Ramos (cell line): Measurements from ENCODE around the gene COMMD10.

ENCODE experiments used
- in situ Hi-C: fragments of 300-500 bp; cut with MboI; formaldehyde crosslinking; loops from one replicate; pipeline ENCODE4 v1.14.3; 2022; ENCODE audit warnings: low sequenced_read_pairs; ENCODE audit not compliant: unreplicated experiment

The COMMD10 gene

DNA sequence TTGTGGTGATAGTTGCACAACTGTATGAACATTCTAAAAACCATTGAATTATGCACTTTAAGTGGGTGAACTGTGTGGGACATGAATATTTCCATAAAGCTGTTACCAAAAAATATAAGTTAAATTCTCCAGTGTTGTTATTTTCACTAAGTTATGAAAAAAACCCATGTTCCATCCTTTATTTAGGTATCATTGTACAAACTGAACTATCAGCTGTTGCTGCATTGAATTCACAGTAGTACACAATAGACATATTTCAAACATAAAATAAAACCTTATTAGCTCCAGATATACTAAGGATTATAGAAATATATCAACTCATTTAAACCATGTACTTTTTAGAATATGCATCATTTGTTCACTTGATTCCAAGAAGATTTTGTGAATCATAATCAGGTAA lies 192.1 kb downstream of the COMMD10 start:
- in situ Hi-C loops, result no loop called here

DNA sequence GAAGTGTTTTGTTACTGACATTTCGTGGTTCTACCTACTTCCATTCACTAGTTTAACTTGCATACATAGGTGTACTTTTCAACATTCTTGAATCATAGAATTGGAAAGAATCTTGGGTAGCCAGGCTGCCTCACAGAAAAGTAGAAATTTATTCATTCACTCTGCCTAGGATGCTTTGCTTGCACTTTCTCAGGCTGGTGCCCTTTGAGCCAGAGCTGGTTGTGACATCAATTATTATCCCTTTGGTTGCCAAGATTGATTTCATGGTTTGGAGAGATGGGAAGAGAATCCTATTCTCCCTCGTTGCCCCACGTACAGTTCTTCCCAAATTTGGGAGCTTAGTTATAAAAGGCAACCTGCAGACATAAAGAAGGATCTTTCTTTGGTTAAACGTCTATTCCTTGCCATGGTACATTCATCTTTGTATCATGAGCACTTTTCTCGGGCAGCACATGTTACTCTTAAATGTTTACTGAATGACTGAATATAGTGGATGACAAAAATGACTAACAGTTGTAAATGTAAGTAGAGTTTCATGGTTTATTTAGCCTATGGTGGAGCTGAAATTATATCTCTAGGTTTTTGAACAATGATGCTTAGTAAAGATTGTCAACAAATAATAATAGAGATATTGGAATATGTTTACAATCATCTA lies 195.5 kb downstream of the COMMD10 start:
- in situ Hi-C loops, result no loop called here

DNA sequence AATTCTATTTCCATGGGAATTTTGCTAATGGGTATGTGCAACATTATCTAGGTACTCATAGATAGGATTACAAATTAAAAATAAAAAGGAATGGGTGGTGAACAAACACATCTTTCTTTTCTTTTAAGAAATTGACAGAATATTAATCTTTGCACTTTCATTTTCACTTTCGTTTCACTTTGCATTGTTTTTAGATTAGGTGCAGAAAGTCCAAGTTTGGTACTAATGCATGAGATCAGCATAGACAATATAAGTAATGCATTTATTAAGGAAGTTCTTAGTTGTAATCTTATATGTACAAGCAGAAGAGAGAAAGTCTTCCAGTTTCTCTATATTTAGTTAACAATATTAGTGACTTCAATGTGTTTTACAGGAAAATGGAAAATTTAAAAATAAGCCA lies 196.5 kb downstream of the COMMD10 start:
- in situ Hi-C loops, result no loop called here

DNA sequence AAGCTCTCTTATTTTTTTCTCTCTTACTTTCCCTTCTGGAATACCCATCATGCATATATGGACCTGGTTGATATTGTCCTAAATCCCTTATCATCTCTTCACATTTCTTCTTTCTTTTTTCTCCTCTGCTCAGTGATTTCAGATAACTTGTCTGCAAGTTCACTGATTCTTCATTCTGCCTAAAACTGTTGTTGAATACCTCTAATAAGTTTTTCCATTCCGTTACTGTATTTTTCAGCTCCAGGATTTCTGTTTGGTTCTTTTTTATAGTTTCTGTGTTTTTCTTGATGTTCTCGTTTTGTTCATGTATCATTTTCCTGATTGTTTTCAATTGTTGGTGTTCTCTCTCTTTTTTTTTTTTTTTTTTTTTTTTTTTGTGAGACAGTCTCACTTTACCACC lies 203.7 kb downstream of the COMMD10 start:
- in situ Hi-C loops, result no loop called here

DNA sequence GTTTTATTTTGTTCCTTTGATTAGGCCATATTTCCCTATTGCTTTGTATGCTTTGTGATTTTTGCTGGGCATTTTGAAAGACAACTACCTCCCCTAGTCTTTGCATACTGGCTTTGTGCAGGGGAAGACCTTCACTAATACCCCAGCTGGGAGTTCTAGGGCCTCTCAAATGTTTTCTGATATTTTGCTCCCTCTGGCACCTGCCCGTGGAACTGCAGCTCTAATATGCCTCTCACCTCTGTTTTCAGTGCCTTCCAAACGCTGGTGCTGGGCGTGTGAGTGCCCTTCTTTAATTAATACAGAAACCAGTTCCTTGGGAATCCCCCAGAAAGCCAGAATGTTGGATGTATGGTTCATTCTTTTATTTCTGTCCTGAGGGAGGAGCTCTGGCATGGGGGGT lies 204.5 kb downstream of the COMMD10 start:
- in situ Hi-C loops, result no loop called here

DNA sequence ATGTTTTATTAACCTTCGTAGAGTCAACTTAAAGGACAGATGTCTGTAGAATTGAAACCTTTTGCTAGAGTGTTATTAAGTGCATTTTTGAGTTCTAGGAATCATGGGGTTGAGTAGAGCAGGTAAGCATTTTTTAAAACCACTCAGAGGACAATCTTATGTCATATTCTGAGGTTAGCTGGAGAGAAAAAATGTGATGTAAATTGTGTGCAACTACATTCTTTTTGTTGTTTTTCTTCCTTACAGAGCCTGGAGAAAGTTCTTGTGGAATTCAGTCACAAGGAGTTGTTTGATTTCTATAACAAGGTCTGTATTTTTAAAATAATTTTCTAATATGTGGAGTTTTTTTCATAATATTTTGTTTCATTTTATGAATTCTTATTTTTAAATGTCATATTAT lies 206.4 kb downstream of the COMMD10 start:
- in situ Hi-C loops, result no loop called here

DNA sequence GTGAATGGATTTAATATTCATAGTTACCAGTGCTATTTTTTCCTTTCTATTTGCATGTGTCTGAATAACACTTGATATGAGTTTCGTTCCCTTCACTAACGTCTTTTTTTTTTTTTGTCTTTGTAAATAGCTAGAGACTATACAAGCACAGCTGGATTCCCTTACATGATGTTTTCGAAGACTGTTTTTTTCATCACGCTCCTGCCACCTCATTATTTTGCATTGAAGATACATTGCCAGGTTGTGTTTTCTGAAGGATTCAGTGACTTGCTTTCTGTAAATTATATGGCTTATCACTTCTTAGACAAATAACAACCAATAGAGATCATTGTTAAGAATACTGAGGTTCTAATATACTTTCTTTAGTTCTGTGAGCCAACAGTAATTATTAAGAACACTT lies 207.5 kb downstream of the COMMD10 start:
- in situ Hi-C loops, result no loop called here

DNA sequence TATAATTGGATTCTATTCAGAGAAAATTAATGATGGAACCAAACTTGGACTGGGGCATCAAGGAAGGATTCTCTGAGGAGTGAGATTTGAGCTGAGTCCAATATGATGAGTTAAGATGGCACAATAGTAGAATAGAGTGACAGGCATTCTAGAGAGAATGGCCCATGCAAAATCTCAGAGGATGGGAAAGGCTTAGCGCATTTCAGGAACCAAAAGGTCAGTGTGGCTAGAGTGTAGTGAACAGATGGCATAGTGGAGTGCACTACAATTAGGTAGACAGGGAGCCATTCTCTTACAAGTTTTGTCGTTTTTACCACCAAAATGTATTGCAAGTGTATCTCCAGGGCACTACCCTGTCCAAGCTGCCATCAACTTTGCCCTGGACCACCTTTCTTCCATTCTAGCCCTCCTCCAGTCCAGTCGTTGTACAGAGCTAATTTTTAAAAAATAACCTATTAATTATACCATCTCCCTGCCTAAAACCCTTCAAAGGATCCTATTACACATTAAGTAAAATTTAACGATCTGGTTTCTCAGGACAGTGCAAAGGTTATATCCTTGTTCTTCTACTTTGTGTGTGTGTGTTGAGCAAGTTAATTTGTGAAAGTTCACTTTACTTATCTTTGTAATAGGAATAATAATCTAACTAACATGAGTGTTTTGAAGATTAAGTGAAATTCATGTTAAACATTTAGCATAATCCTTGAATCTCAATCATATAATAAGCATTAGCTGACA lies 211.7 kb downstream of the COMMD10 start:
- in situ Hi-C loops, result no loop called here

DNA sequence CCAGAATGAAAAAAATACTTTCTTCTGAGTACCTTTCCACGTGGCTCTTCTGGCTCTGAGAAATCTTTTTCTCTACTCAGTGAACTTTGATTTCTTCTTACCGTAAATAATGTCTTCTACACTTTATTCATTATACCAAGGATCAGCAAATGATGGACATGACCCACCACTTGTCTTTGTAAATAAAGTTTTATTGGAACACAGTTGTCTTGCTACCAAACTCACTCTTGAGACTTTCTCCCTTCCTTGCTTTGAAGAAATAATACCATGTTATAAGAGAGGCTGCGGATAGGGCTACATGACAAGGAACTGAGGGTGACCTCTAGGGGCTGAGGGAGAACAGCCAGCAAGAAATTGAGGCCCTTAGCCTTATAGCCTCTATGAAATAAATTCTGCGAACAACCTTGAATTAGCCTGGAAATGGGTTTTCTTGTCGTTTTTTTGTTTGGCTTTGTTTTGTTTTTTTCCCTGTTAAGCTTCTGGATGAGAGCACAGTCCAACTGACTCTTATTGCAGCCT lies 212.5 kb downstream of the COMMD10 start:
- in situ Hi-C loops, result no loop called here

DNA sequence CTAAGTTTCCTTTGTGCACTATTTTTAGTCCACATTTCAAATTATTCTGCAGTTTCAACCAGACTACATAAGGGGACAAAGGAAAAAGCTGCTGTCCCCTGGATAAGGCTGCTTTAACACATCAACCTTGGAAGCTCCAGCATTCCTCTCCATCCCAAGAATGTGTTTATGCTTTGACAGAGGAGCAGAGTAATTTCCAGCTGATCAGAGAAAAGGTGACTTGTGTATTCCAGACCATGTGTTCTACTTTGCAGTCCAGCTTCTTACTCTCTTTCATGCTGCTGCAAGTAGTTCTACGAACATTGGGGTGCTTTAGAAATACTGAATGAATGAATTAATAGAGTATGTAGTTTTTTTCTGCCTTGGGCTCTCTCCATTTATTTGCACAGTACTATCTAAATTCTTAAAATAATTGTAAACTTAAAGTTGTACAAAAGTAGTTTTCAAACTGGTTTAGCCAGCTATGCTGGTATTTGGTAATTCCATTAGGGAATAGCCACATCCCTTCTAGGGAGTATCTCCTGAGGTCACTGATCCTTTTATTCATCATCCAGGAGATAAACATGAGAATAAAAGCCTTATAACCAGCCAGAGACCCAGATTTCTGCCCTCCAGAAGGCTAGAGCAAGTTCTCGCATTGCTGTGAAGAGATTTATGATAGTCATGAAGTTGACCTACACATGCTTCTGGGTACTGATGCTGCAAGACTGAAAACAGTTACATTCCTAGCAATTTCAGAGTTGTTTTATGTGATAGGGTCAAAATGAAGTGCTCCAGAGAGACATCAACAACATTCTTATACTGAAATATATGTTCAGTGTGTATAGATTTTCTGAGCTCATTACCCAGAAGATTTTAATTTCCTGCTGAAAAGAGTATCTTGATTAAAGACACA lies 215.2 kb downstream of the COMMD10 start:
- in situ Hi-C loops, result no loop called here

DNA sequence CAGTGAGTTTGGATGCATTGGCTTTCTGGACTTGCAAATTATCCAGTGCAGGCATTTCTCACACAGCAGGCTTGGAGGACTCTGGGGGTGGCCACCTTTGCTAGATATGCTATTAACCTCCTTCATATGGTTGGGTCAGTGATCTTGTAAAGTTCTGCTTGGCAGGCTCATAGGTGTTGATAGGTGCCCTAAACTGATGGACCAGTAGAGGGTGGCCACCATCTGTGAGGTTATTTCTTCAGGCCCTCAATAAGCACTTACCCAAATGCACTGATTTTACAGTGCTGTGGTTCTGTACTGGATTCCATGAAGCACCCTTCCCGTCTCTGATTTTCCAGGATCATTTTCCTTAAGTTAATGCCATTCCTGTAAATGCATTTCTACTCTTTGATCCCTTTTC lies 216.3 kb downstream of the COMMD10 start:
- in situ Hi-C loops, result no loop called here

DNA sequence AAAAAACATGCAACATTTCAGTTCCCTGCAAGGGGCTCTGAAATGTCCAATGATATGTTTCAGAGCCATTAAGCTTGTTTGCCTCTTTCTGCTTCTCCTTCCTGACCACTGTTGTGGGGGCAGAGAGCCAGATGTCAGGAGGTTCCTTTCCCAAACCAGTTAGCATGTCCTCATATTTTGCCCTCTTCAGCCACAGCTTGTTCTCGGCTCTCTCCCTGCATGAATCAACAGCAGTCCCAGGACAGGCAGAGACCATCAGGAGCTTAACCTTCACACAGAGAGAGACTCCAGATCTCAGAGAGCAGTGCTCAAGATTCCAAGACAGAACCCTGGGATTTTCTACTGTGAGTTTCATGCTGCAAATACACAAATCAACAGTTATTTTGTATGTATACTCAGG lies 218.5 kb downstream of the COMMD10 start:
- in situ Hi-C loops, result no loop called here

DNA sequence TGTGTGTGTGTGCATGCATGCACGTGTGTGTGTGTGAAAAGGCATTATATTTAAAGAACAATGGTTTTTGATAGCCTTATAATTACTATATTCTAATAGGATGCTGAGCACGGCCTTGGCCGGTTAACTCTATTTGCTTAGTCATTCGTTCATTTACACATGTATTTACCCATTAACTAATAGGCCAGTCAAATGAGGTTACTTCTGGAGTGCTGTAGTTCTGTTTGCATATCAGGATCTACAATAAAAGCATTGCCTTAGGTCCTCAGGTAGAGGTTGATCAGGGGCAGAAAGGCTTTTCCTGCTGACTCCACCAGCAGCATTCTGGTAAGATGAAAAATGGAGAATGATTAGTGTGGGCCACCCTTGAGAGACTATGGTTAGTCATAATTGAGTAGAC lies 219.0 kb downstream of the COMMD10 start:
- in situ Hi-C loops, result no loop called here

DNA sequence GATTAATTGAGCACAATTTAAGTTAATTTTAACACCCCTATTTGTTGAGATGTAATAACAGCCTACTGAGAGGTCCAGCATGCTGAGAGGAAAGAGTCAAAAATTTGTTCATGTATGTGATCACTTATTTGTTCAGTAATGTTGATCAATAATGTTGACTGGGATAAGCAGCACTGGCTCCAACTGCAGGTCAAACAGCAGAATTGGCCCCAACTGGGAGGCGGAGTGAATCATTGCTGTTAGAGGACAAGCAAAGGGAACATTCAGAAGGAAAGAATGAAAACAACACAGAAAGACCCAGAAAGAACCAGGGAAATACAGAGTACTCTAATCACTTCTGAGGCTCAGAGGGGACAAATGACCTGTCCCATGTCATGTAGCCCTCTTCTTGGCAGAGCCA lies 221.1 kb downstream of the COMMD10 start:
- in situ Hi-C loops, result no loop called here

DNA sequence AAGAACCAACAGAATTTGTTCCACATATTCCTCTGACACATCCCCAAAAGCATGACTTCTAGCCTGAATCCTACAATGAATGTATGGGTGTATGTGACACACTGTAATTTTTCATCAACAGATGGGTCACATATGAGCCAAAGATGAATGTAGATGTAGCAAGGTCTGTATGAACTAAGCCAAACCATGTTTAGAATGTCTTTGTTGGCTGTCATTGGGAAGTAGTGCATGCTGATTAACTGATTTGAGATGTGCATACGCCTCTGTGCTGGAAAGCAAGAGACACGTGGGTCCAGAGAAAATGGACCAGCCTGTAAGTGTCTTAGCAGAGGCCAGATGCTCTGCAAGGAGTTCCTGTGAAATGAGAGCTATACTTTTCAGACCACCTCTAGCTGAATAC lies 222.0 kb downstream of the COMMD10 start:
- in situ Hi-C loops, result no loop called here

DNA sequence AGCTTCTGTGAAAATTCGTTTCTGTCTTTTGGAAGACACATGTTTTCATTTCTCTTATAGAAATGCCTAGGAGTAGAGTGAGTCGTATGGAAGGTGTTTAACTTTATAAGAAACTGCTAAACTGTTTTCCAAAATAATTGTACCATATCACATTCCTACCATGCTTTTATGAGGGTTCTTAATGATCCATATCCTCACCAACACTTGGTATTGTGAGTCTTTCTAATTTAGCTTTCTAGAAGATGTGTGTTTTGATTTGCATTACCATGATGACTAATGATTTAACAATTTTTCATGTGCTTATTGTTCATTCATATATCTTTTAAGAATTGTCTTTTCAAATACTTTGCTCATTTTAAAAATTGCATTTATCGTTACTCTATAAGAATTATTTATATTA lies 223.6 kb downstream of the COMMD10 start:
- in situ Hi-C loops, result no loop called here

DNA sequence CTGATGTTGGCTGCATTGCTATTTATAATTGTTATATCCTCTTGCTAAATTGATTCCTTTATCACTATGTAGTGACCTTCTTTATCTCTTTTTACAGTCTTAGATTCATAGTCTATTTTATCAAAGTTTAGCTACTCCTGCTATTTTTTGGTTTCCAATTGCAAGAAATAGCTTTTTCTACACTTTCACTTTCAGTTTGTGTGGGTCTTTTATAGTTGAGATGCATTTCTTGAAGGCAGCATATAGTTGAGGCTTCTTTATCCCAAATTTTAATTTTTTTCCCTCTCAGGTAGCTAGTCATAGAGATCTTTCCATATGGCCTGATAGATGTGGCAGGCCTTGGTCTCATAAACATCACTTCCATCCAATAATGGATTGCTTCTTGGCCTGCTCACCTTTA lies 228.5 kb downstream of the COMMD10 start:
- in situ Hi-C loops, result no loop called here

DNA sequence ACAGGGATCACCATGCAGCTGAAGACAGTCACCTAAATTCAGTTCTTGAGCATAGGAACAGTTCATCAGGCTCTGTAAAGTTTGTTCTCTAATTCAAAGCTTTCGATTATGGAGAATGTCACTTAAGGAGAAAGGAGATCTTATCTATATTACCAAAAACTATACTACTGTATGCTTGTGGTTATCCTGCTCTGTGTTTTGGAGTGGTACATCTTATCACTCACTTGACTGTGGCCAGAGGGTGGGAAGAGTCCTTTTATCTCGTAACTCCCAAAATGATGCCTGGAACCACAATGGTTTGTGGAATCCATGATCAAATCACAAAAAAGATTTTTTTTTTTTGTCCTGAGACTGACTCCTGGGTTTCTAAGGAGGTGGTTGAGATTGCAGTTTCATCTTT lies 230.7 kb downstream of the COMMD10 start:
- in situ Hi-C loops, result no loop called here

DNA sequence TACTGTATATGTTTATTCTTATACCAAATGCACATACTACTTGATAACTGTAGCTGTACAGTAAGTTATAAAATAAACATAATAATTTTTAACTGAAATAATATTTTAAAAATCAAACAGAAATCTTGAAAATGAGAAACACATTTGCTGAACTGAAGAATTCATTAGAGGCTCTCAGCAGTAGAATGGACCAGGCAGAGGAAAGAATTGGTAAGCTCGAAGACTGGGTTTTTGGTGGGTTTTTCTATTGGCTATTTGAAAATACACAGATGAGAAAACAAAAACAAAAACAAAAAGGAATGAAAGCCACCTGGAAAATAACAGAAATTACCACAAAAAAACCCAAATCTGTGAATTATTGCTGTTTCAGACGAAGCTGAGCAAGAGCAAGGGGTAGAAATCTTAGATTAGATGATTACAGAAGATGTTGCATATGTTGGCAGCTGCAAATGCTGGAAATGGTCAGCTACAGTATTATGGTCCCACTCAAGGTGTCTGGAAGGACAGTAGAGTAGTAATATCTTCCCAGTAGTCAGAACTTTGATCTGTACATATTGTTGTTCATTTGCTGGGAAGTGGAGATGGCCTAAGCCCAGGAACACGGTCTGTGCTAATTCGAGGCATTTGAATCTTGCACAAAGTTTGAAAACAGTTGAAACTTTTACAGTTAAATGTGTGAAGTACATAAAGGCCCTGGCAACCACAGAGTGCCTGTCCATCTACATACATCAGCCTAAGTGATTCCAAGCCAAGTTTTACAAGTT lies 233.4 kb downstream of the COMMD10 start:
- in situ Hi-C loops, result no loop called here

DNA sequence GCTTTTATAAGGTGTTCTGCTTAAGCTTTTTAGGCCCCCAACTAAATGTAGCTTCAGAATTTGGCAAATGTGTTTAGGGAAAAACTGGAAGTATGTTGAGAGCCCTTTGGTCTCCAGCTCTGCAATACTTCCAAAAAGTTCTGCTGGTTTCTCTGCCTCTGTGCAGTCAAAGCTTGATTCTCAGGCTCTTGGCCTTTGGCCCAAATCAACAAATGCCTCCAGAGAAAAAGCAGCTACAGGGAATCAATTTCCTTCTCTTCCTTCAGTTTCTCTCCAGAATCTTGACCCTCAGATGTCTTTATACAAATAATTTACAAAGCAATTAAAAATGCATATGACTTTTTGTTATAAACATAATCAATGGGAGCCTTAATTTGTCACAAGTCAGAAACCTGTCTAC lies 235.7 kb downstream of the COMMD10 start:
- in situ Hi-C loops, result no loop called here
